Endometrial microvascular endothelial cells (primary cell): ENCODE data around the gene CTU2. TPM values are rescaled to one million over a fixed set of nuclear protein-coding genes. Genes with fewer than 3 reads are reported as not detected.

ENCODE experiments used
- in situ Hi-C: cut with HindIII; loops from 2 replicates; pipeline ENCODE4 v1.10.0; 2017; ENCODE audit warnings: low sequenced_read_pairs, low pct_unique_long_range_greater_than_20kb; ENCODE audit errors: inconsistent ontology term
- total RNA-seq: library from RNA; depleted of rRNA; stranded (reverse); fragments of >200 nt; gene quantifications from one replicate; pipeline ENCODE4 v1.2.3, GENCODE V29; 2015; ENCODE audit errors: inconsistent ontology term

CTU2 gene
- total RNA-seq, 1 donor from 2014 or later, result 21.9 TPM

DNA sequence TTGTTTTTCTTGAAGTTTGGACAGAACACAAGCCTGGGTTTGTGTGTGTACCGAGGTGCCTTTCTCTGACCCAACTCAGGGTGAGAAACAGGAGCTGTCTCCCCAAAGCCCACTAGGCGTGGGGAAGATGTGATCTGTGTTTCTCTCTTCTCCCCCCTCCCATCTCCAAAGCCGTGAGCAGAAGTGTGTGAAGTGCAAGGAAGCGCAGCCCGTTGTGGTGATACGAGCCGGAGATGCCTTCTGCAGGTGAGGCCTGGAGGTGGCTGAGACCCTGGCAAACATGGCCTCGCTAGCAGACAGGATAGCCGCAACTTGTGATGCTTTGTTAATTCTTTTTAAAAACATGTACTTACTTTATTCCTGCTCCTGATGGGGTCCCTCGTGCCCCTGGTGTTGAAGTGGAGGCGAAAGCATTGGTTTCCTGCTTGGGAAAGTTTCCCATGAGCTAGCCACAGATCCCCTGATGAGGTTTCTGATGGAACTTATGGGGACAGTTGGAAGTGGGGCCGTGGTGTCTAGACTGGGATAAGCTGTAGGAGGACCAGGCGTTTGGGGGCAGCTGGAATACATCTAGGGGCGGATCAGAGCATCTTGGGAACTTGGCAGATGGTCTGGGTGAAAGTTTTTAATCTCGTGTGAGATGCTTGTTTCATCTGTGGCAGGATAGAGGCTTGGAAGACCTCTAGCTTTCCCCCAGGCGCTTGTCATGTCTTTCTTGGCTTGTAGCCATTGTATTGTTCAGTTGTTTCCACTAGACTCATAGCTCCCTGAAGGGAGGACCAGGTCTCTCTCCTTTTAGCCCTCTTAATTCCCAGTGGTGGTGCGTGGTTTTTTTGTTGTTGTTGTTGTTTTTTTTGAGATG is 893 bp downstream of the CTU2 start:
- in situ Hi-C loops, result no loop called here

DNA sequence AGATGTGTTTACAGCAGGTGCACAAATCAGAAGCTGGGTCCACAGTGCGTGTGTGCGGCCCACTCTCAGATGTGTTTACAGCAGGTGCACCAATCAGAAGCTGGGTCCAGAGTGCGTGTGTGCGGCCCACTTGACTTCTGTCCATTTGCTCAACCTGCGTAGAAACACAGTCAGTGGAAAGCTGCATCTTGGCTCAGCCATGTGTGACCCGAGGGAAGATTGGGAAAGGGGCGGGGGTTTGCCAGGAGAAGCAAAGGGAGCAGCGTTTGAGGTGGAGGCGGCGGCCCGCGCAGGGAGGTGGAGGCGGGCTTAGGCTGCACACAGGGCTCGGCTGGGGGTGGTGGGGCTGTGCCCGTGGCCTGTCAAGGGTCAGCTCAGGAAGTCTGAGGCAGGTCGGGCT is 4.3 kb downstream of the CTU2 start:
- in situ Hi-C loops, result no loop called here

DNA sequence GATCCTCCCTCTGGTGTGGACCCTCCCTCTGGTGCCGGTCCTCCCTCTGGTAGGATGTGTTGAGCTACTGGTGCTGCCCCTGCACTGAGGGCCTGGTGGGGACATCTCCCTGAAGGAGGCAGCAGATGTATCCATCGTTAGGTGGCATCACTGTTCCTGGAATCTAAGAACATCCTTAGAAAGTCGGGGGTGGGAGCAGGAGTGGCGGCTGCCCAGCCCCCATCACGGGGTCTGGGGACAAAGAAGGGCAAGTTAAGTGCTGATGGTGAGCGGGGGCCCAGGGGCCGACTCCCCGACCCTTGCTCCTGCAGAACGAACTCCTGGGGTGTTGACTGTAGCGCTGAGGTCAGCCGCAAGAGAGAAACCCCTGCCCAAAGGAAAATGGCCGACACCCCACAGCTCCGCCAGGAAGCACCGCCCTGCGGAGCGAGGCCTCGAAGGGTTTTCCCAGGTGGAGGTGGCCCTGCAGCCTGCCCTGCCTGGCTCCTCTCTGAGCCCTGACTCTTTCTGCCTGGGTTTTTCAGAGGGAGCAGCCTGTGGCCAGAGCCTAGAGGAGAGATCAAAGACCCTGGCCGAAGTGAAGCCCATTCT is 5.5 kb downstream of the CTU2 start:
- in situ Hi-C loops, result no loop called here

DNA sequence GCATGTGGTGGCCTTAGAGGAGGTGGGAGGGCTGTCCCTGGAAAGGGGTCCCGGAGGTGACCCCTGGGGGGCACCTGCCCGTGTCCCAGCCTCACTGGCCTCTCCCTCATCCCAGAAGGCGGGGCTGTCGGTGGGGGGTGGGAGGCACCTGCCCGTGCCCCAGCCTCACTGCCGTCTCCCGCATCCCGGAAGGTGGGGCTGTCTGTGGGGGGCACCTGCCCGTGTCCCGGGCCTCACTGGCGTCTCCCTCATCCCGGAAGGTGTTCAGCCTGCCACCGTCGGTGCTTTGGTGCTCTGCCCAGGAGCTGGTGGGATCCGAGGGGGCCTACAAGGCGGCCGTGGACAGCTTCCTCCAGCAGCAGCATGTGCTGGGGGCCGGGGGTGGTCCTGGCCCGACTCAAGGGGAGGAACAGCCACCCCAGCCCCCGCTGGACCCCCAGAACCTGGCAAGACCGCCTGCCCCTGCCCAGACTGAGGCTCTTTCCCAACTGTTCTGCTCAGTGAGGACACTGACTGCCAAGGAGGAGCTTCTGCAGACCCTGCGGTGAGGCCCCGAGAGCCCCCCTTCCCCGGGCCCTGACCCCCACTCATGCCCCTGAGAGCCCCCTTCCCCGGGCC is 6.2 kb downstream of the CTU2 start:
- in situ Hi-C loops, result no loop called here

DNA sequence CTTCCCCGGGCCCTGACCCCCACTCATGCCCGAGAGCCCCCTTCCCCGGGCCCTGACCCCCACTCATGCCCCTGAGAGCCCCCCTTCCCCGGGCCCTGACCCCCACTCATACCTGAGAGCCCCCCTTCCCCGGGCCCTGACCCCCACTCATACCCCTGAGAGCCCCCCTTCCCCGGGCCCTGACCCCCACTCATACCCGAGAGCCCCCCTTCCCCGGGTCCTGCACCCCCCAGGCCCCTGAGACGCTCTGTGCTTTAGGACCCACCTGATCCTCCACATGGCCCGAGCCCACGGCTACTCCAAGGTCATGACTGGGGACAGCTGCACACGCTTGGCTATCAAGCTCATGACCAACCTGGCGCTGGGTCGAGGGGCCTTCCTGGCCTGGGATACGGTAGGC is 6.8 kb downstream of the CTU2 start:
- in situ Hi-C loops, result no loop called here

DNA sequence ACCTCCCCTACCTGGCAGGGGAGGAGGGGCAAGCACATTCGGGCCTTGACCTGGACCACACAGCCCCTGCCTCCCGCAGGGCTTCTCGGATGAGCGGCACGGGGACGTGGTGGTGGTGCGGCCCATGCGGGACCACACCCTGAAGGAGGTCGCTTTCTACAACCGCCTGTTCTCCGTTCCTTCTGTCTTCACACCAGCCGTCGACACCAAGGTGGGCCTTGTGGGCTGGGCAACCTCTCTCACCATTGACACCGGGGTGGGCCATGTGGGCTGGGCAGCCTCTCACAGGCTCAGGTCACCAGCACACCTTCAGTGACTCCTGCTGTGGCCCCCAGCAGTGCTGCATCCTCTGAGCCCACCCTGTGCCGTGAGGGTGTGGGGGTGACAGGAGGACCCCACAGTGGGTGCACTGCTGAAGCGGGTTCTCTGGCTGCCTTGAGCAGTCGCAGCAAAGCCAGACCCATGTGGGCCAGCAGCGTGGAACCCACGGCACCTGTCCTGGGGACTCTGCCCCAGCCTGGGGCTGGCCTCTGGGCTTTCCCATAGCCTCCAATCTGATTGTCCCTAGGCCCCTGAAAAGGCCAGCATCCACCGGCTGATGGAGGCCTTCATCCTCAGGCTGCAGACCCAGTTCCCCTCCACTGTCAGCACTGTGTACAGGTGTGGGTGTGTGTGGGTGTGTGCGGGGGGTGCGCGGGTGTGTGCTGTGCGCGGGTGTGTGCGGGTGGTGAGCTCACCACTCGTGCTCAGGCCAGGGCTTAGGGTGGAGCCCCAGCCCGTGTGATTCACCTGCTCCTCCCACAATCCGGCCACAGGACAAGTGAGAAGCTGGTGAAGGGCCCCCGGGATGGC is 7.5 kb downstream of the CTU2 start:
- in situ Hi-C loops, result no loop called here

DNA sequence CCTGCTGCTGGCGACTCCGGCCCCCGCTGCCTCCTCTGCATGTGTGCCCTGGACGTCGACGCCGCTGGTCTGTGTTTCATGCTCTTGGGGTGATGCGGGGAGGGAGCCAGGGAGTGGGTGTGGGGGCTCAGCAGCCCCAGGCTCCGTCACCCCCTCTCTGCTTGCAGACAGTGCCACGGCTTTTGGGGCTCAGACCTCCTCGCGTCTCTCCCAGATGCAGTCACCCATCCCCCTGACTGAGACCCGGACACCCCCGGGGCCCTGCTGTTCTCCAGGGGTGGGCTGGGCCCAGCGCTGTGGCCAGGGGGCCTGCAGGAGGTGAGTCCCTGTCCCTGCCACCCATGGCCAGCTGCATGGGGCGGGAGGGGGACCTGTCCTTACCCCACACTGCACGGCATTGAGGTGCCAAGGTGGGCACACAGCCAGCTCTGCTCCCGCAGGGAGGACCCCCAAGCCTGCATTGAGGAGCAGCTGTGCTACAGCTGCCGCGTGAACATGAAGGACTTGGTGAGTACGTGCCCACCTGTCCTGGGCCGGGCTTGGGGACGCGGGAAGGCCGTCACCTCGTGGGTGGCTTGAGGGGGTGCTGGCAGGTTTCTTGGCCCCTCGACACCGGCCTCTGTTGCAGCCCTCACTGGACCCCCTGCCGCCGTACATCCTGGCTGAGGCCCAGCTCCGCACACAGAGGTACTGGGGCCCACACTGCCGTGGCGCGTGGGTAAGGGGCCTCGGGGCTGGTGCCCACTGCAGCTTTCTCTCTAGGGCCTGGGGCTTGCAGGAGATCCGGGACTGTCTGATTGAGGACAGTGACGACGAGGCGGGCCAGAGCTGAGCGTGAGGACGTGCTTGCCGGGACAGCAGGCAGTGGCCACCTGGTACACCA is 8.4 kb downstream of the CTU2 start:
- in situ Hi-C loops, result no loop called here

DNA sequence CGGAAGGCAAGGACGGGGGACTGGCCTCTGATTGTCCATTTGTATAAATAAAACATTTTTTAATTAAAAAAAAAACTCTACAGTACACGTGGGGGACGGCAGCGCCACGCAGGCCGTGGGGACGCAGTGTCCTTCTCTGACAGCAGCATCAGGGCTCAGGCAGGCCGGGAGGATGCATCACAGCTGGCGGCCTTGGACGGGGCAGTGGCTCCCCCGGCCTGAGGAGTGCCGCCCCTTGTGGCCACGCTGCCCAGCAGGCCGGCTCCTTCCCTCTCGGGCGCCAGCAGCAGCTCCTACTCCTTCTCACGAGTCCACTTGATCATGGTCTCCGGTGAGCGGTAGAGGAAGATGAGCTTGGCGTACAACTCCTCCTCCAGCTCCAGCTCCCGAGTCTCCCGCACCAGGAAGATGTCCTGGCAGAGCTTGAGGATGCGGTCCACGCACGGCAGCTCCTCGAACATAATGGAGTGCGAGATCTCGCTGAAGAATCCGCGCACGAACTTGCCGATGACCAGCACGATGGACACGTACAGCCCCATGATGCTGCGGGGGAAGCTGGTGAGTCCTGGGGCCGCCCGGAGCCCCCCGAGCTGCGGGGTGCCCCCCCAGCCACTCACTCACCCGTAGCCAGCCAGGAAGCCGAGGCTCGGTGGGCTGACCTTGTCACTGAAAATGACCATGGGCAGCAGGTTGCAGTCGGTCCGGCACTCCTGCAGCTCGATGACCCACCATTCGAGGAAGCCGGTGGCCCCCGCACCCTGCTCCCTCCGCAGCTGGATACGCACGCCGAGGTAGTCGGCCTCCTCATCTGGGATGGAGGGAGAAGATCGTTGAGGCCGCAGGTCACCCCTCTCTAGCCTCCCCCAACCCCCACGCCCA is 9.2 kb downstream of the CTU2 start:
- in situ Hi-C loops, result no loop called here

DNA sequence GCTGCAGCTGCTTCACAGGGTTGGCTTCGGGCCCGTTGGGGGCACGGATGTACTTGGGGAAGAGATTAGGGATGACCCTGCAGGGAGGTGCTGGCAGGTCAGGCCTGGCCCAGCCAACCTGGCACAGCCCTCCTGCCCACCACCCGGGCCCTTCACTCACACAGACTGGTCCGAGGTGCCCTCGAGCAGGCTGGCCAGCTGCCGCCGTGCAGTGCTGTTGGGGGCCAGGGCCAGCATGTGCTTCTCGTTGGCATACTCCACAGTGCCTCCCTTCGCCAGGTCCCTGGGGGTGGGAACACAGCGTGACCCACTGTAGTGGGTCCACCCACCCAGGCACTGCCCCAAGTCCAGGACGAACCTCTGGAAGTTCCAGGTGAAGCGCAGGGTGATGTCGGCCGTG is 9.9 kb downstream of the CTU2 start:
- in situ Hi-C loops, result no loop called here

DNA sequence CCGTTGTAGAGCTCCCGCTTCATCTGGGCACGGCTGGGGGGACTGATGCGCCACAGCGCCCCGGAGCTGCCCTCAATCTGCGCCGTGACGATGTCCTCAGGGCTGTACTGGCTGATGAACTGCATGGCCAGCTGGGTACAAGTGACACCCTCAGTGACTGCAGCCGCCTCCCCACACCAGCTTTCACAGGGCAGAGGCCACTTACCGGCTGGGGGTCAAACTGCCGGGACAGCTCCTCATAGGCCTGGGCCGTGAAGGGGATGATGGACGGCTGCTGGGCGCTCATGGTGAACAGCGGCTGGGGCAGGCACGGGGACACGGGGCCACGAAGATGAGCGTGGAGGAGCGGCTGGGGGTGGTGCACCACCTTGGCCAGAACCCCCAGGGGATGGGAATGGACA is 10.3 kb downstream of the CTU2 start:
- in situ Hi-C loops, result no loop called here

DNA sequence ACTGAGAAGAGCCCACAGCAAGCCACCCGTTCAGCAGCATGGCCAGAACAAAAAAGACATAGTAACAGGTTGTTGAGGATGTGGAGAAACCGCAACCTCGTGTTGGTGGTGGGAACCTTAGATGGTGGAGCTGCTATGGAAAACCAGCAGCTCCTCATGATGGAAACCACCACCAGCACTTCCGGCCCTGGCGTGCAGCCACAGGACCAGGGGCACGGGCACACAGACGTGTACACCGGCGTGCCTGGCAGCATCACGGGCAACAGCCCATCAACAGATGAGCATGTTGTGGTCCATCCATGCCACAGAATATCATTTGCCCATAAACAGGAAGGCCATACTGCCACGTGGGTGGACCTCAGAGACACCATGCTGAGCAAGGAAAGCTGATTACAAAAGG is 11.9 kb downstream of the CTU2 start:
- in situ Hi-C loops, result no loop called here

DNA sequence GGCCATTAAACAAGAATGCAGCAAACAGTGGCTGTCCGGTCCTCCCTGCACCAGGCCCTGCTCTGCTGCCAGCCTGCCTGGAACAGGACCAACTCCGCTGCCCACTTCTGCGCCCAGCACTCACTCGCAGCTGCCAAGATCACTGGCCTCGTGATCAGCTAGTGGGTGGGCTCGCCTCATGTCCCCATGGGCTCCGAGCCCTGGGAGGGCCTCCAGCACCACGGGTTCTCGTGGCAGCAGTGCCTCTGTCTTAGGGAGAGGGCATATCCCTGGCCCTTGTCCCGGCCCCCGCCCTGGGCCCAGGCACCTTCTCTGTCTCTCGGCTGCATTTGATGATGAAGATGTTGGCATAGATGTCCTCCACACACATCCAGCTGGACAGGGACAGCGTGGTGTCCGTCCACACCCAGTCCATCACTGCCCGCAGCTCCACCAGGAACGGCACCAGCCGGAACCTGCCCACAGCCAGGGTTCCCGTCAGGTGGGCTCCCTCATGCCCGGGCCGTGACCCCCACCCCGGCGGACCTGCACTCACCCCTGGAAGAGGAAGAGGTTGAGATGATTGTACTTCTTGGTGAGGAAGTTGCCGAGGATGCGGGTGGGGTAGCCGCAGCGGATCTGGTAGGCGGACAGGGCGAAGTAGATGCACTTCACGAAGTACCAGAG is 13.1 kb downstream of the CTU2 start:
- in situ Hi-C loops, result no loop called here

DNA sequence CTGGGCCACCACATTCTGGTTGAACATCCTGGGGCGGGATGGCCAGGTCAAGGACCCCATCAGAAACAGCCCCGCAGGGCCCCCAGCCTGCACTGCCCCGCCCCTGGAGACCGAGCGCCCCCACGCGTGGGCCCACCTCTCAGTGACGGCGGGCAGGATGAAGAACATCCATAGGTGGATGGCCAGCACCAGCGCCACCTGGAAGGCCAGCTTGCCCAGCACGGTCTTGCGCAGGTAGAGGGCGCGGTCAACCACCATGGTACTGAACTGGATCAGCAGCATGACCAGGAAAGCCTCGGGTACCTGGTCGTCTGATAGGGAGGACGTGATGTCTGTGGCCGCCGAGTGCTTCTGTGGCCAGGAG is 13.6 kb downstream of the CTU2 start:
- in situ Hi-C loops, result no loop called here

DNA sequence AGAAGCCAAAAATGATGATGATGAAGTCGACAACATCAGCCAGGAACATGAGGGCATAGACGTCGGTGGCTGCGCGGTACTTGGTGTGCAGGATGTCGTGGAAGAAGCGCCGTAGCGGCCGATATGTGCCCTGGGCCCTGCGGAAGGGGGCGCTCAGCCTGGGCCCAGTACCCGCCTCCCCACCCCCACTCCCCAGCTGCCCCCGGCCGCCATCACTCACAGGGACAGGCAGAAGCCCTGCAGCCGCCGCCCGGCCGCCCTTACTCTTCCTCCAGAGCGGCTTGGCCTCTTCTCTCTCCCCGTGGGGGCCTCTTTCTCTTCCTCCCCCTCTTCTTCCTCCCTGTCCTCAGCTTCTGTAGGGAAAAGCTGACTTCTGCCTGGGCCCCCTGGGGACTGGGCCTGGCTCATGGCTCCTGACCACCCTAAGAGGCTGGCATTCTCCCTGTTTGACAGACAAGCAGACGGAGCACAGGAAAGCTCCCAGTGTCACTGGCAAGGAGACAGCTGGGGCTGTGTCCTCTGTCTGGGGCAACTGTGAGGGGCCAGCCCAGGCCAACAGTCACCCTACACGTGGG is 14.2 kb downstream of the CTU2 start:
- in situ Hi-C loops, result no loop called here

DNA sequence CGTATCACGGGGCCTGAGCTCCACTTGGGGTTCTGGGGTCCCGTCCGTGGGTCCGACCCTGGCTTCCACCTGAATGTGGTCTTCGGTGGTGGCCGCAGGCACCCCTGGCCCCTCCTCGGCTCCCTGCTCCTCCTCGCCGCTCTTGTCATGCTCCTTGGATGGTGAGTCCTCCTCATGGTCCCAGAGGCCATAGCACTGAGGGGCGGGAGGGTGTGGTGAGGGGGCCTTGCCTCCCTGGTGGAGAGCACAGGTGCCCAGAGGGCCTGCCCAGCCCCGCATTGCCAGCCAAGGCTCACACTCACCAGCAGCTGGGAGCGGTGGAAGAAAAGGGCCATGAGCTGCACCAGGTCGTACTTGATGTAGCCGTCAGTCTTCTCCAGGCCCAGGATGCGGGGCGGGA is 14.9 kb downstream of the CTU2 start:
- in situ Hi-C loops, result no loop called here

DNA sequence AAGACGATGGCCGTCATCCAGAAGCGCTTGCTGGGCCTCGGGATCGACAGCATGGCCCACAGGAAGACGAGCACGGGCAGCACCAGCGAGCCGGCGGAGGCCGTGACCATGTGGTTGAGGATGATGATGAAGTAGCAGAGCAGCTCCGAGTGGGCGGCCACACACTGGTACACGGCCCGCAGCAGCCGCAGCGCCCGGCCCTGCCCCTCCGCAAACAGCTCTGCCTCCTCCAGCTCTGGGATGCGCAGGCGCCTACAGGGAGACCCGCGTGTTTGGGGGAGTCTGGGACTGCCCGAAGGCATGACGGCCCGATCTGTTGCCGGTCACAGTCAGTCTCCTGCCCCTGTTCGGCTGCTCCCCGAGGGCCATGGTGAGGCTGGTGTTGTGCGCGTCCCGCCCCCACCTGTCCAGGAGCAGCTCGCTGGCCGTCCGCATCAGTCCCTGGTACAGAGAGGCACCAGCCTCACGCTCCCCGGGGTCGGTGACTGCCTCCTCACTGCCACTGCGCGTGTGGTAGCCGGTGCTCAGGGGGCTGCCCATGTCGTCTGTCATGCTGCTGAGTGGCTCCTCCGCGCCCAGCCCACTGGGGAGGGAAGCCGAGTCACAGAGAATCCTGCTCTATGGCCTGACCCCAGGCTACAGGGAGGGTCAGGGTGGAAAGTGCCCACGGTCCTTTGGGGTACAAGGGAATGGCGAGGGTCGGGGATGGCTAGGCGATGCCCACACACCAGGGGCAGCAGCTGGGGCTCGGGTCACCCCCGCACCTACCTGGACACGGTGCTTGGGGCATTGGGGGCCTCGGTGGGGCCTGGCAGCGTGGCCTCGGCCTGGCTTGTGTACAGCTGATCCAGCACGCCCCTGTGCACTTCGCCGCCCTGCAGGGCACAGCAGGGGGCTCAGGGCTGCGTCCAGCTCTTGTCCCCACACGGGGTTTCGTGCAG is 15.8 kb downstream of the CTU2 start:
- in situ Hi-C loops, result no loop called here
